HG02938 (cell line): Measurements from ENCODE around the gene TLL2.

Source experiments
- ATAC-seq: cut with Tn5 transposase; IDR thresholded peaks from one replicate; pipeline ENCODE4 v1.9.1; 2021; ENCODE audit warnings: mild to moderate bottlenecking, moderate library complexity; ENCODE audit not compliant: unreplicated experiment

The TLL2 gene

DNA sequence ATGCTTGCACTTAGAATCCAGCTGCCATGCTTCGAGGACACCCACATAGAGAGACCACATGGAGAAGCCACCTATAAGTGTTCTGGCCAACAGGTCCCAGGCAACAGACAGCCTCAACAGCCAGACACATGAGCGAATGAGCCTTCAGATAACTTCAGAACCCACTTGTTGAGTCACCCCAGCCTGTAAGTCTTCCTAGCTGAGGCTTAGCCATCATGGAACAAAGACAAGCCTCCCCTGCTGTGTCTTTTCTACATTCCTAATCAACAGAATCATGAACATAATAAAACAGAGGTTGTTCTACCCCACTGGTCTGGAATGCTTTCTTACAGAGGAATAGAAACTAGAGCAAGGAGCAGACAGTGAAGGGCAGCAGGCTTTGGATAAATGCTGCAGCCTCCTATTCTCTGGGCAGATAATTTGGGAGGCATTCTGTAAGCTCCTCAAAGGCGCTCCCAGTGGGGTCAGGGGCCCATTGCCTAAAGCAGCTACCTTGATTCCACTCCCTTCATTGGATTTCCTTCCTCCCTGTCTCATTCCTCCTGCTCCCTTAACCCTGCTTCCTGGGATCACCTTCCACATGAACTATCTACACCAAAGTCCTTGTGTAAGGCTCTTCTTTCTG is 4.6 kb downstream of the TLL2 start:
- no peak for ATAC-seq

GRCh38 chr10:96507044-96507443 is 6.7 kb downstream of the TLL2 start:
- no peak for ATAC-seq

DNA sequence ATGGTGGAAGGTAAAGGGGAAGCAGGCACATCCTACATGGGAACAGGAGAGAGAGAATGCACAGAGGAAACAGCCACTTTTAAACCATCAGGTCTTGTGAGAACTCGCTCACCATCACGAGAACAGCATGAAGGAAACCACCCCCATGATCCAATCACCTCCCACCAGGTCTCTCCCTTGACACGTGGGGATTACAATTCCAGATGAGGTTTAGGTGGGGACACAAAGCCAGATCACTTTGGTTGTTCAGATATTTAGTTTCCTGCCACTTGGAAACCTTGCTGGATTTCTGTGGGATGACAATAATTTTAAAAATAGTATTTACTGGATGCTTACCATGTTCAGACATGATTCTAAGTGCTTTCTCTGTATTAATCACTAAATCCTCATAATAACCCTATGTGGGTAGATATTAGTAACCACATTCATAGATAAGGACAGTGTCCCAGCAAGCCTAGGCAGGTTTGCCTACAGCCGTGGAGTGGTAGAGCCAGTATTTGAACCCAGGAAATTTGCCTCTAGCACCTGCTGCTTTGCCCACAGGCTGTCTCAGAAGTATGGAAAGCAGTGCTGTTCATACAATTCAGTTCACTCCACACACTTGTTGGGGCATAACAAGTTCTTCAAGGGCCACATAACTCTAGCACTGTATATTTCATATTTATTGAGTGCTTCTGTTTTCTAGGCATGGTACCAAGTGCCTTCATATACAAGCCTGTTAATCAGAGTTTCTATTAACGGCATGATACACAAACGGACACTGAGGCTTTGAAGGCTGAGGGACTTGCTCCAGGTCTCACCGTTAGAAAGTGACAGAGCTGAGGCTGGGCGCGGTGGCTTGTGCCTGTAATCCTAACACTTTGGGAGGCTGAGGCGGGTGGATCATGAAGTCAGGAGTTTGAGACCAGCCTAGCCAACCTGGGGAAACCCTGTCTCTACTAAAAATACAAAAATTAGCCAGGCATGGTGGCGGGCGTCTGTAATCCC is 8.3 kb downstream of the TLL2 start:
- no peak for ATAC-seq

- no peak for ATAC-seq
These were observed 11.0 kb downstream of the TLL2 start for GRCh38 chr10:96502561-96503282.

- no peak for ATAC-seq
These were observed 11.7 kb downstream of the TLL2 start for GRCh38 chr10:96501985-96502384.

GRCh38 chr10:96500519-96500918 is 13.2 kb downstream of the TLL2 start:
- ATAC-seq, result no peak

- no peak for ATAC-seq
These were observed 13.7 kb downstream of the TLL2 start for GRCh38 chr10:96500050-96500449.

- ATAC-seq, result no peak
These were observed 16.3 kb downstream of the TLL2 start for GRCh38 chr10:96497391-96497790.

GRCh38 chr10:96496281-96496925 is 17.3 kb downstream of the TLL2 start:
- ATAC-seq, result no peak

DNA sequence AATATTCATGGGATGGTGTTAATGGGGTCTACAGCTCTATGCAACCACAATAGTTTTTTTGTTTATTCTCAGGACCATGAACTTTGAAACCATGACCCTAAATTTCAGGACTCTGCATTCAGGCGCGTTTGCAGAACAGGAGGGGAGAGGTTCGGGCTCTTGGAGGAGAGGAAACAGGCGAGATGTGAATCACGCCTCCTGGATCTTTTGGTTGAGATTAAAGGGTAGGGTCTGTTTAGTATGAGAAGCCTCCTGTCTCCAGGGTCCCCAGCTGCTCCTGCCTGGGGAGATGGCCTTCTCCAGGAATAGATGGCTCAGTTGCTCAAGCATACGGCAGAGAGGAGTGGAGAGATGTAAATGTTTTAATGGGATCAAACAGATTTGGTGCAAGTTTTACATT is 18.2 kb downstream of the TLL2 start:
- no peak for ATAC-seq

GRCh38 chr10:96494694-96495093 is 19.0 kb downstream of the TLL2 start:
- ATAC-seq, result no peak

DNA sequence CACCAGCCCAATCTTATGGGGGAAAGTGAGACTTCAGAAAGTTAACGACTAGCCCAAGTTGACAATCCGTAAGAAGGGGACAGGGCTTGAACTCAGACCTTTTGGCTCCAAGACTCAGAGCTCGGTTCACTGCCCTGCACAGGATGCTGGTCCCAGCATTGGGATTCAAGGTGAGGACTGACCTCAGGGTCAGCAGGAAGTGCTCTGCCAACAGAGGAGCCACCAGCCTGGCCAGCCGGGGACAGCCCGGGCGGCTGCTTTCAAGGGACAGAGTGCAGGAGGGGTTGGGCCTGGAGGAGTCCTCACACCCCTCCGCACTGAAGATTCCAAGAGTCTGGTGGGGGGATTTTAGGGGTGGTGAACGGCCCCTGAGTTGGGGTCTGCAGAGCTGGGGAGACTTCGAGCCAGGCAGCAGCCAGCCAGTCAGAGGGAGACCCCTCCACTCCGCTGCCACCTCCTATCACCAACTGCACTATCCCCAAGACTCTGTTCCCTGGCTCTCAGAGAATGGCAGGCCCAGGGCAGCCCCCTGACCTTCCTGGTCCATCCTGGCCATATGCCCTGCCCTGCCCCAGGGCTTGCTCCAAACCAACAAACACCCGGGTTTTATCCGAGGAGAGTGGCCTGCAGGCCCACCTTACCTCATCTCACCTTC is 19.7 kb downstream of the TLL2 start:
- no peak for ATAC-seq

DNA sequence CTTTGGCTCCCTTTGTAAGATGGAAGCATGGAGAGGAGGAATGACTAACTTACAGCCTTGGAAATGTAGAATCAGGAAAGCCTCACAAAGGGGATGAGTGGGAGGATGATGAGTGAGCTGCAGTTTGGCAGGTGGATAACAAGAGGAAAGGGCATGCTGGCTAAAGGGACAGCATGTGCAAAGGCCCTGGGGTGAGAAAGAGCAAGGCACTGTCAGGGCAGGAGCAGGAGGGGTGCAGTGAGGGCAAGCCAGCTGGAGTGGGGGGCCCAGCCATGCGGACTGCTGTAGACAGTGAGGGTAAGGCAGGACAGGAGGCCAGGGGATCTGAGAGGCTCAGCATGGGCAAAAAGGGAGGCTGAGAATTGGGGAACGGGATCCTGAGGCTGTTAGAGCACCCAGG is 20.5 kb downstream of the TLL2 start:
- no peak for ATAC-seq

- ATAC-seq, result no peak
These were observed 22.4 kb downstream of the TLL2 start for GRCh38 chr10:96491303-96491702.

- ATAC-seq, result no peak
These were observed 25.4 kb downstream of the TLL2 start for GRCh38 chr10:96488161-96488935.

DNA sequence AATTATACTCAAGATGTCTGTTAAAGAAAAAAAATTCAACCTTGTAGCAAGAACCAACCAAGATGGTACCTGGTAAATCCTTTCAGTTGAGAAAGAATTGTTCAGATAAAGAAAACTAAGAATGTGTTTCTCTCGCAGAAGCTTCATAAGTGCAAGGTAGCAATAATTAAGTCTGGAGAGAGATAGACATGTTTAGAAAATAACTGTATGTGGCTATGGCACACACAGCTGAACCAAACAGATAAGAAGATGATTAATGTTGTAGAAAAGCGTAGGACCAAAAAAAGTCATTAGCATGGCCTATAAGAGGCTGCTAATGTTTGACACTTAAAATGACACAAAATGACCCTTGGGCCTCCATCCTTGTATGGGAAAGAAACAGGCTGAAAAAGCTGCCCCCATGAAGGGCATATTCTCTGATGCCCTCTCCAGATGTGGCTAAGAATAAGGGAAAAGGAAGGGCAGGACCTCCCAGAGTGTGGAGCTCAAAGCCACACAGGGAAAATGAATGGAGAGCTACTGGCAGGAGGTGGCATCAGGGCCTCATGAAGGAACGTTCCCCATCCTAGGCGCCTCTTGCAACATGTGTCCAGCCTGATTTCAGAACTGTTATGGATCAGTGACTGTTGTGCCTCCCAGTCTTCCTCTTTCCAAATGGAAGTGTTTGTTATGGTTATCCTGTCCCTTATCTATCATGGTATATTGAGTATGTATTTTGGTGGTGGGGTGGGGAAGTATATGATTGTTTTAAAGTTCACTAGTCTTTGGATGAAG is 30.7 kb downstream of the TLL2 start:
- ATAC-seq, result no peak

DNA sequence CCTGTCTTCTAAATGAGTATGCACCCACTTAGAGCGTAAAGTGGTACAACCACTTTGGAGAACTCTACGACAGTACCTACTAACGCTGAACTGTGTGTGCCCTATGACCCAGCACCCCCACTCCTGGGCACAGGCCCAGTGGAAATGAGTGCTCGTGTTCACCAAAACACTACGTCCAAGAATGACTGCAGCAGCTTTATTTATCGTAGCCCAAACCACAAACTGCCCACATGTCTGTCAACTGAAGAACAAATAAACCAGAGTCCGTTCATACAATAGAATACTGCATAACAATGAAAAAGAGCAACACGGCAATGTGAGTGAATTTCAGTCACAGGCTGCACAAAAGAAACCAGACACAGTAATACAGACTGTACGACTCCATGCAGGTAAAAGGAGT is 35.4 kb downstream of the TLL2 start:
- ATAC-seq, result no peak

GRCh38 chr10:96473866-96474265 is 39.9 kb downstream of the TLL2 start:
- ATAC-seq, result no peak

DNA sequence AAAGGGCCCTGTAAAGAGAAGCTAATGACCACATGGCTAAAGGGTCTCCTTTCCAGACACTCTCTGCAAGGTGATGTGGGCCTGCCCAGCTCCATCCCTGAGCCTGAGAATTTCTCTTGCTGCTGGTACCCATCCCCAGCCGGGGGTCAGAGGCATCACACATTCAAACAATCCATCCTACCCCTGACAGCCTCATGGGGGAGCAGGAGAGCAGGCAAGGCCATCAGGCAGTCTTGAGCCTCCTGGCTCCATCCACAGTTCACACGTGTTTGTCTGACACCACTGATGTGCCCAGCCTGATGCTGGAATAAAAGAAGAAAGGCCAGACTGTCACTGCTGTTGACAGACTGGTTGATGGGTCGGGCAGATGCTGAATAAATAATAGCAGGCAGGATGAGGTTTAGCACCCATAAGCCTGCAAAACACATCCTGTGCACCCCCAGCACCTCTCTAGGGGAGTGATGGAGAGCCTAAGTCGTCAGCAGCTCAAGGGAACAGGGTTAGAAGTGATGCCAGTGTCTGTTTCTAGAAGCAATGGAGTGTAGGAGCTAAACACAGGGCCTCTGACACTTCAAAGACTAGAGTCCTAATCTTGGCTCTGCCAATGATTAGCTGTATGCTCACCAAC is 43.5 kb downstream of the TLL2 start:
- ATAC-seq, result peak; percentile 58
